Spleen (tissue), 11 donors: Measurements from ENCODE around the gene MARCHF11. TPM values are rescaled to one million over a fixed set of nuclear protein-coding genes. Genes with fewer than 3 reads are reported as not detected.

Experiments
- DNase-seq: peaks from one replicate; pipeline ENCODE4 v3.0.0-alpha.2; 2020
- H3K27ac ChIP-seq, 8 donors: fragments of 200-600 bp; sonication (generic) in 7 of 8; 1 replicate in 4 of 8; 2 replicates in 4 of 8; pipeline versions ENCODE4 v1.5.0 to v1.8.0; 2016 to 2021; ENCODE audit warnings: inconsistent platforms in 4 of 8, mild to moderate bottlenecking in 4 of 8, moderate library complexity in 1 of 8
- H3K27me3 ChIP-seq, 7 donors: fragments of 200-600 bp; sonication (generic) in 6 of 7; replicated peaks in 1 of 7; 1 replicate in 4 of 7; 2 replicates in 3 of 7; pipeline versions ENCODE4 v1.5.0 to v1.8.0; 2016 to 2021; ENCODE audit warnings: inconsistent platforms in 3 of 7, mild to moderate bottlenecking in 1 of 7
- H3K36me3 ChIP-seq, 6 donors: fragments of 200-600 bp; sonication (generic) in 5 of 6; 1 replicate in 4 of 6; 2 replicates in 2 of 6; pipeline versions ENCODE4 v1.5.0 to v1.8.0; 2016 to 2021; ENCODE audit warnings: inconsistent platforms in 2 of 6
- H3K4me1 ChIP-seq, 6 donors: fragments of 200-600 bp; sonication (generic) in 5 of 6; 1 replicate in 3 of 6; 2 replicates in 3 of 6; pipeline versions ENCODE4 v1.5.0 to v1.8.0; 2016 to 2021; ENCODE audit warnings: inconsistent platforms in 3 of 6
- H3K4me3 ChIP-seq, 8 donors: fragments of 200-600 bp; sonication (generic) in 7 of 8; 1 replicate in 4 of 8; 2 replicates in 4 of 8; pipeline versions ENCODE4 v1.5.0 to v1.8.0; 2016 to 2021; ENCODE audit warnings: inconsistent platforms in 4 of 8, mild to moderate bottlenecking in 4 of 8, moderate library complexity in 2 of 8
- H3K9me3 ChIP-seq, 8 donors: fragments of 200-600 bp; sonication (generic) in 7 of 8; 1 replicate in 4 of 8; 2 replicates in 4 of 8; pipeline versions ENCODE4 v1.5.0 to v1.8.0; 2016 to 2021; ENCODE audit warnings: inconsistent platforms in 4 of 8
- POLR2A ChIP-seq, 3 donors: fragments of 450-650 bp; IDR thresholded peaks; one replicate each; pipeline ENCODE4 v1.5.1; 2017; ENCODE audit warnings: antibody characterized with exemption in 3 of 3, mild to moderate bottlenecking in 1 of 3
- POLR2AphosphoS5 ChIP-seq, 3 donors: sonication (generic); formaldehyde crosslinking; IDR thresholded peaks; one replicate each; pipeline ENCODE4 v1.5.1; 2017; ENCODE audit warnings: antibody characterized with exemption in 3 of 3
- WGBS, 5 donors: extraction: QIAGEN DNeasy Blood & Tissue Kit in 3 of 5; methylation state at CpG; one replicate each; pipeline versions ENCODE4 v1.1.5 to v1.1.7; 2013 to 2018; 5-methylcytosine and 5-hydroxymethylcytosine counted together
- intact Hi-C: fragments of 100-400 bp; cut with DNase I; formaldehyde crosslinking; loops from one replicate; pipeline ENCODE4 v1.15.0; 2023; ENCODE audit warnings: low total_unique reads
- polyA plus RNA-seq, 3 donors: library from polyadenylated mRNA; stranded (reverse); fragments of 200-250 nt; gene quantifications; one replicate each; pipeline ENCODE4 v1.2.1, GENCODE V29; 2013
- total RNA-seq, 7 donors: library from RNA; depleted of rRNA in 3 of 7; stranded (reverse); fragments of >200 nt in 3 of 7; fragmentation: NEBNext Ultra II Directional in 4 of 7; extraction: Animal tissue kit (Norgen Biotek cat#: 25700) in 4 of 7; gene quantifications; one replicate each; pipeline versions ENCODE4 v1.1.0 to v1.2.1, GENCODE V29; 2016 to 2021
- TF ChIP-seq, protein P1 (sequence below), 11 experiments: fragments of 200-600 bp in 7 of 11; fragments of 450-650 bp in 4 of 11; sonication (generic) in 4 of 11; IDR thresholded peaks in 8 of 11; conservative IDR thresholded peaks in 3 of 11; 1 replicate in 7 of 11; 2 replicates in 4 of 11; pipeline versions ENCODE4 v1.4.0 to v1.8.0; 2016 to 2021; ENCODE audit warnings: antibody characterized with exemption in 11 of 11, inconsistent platforms in 4 of 11, mild to moderate bottlenecking in 1 of 11
- donor health status: healthy with polysubstance abuse.
- donor health status: DM: no; HTN: no; CAD: no; lungs with moderate emphysema.
- donor health status: DM: no; HTN: no; CAD: no.
- donor health status: Bipolar disorder and iron deficiency.
- donor health status: healthy.
- donor health status: DM: no; HTN: no; CAD: no.
- donor health status: DM: yes; HTN: yes; CAD: no.

MARCHF11 gene
- total and polyA plus RNA-seq, 10 donors = not detected

- TF ChIP-seq POLR2AphosphoS5 (IDR thresholded peaks at IDR 0.05) (no peak), POLR2A (IDR thresholded peaks at IDR 0.05) (no peak)
- TF ChIP-seq, protein P1, sequence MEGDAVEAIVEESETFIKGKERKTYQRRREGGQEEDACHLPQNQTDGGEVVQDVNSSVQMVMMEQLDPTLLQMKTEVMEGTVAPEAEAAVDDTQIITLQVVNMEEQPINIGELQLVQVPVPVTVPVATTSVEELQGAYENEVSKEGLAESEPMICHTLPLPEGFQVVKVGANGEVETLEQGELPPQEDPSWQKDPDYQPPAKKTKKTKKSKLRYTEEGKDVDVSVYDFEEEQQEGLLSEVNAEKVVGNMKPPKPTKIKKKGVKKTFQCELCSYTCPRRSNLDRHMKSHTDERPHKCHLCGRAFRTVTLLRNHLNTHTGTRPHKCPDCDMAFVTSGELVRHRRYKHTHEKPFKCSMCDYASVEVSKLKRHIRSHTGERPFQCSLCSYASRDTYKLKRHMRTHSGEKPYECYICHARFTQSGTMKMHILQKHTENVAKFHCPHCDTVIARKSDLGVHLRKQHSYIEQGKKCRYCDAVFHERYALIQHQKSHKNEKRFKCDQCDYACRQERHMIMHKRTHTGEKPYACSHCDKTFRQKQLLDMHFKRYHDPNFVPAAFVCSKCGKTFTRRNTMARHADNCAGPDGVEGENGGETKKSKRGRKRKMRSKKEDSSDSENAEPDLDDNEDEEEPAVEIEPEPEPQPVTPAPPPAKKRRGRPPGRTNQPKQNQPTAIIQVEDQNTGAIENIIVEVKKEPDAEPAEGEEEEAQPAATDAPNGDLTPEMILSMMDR (IDR thresholded peaks at IDR 0.05 in 8 of 11, conservative IDR thresholded peaks at IDR 0.05 in 3 of 11) = no peak
- WGBS, 5 donors = 73 to 87% (median 80%) methylated on average over 8 of the region's 8 CpGs
- Histone ChIP-seq H3K9me3 (peaks cover 0 to 11% (median 0%) of the 10 kb centered on the region in 8 donors), H3K36me3 (no peaks in the 10 kb centered on the region), H3K4me1 (no peaks in the 10 kb centered on the region), H3K27ac (no peak overlapping the region), H3K27me3 (no peaks in the 10 kb centered on the region), H3K4me3 (no peak overlapping the region)
- intact Hi-C loops = no loop called here
- DNase-seq = no peak
Measured at GRCh38 chr5:16037121-16037845, 142.3 kb downstream of the MARCHF11 start.

DNA sequence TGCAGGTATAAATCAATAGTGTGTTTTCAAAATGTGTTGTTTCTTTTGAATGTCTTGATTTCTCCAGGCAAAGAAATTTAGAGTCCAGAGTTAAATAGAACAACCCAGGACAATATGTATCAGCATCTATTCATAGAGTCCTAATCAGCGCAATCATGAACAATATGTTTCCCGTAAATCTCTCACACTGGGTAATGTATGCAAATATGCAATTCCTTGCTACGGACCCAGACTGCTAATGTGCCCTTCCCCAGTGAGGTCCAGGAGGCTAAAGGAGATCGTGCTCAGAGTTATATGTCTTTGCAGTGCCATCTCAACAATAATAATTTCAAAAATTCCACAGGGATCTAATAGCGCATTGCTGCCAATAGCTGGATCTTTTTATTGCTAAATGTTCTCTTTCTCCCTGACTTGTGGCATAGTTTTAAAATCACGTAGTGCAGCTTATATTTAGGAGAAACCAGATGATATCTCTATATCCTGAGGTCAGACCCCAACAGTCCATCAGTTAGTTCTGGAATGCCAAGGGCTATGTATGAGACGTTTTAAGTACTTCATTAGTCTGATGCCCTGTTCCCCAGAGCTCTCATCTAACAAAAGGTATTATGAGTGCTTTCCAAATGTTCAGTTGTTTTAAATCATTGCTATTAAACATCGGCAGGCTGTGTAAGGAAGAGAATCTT lies 145.1 kb downstream of the MARCHF11 start:
- TF ChIP-seq, protein P1 (IDR thresholded peaks at IDR 0.05 in 8 of 11, conservative IDR thresholded peaks at IDR 0.05 in 3 of 11) = no peak
- TF ChIP-seq POLR2AphosphoS5 (IDR thresholded peaks at IDR 0.05) (no peak), POLR2A (IDR thresholded peaks at IDR 0.05) (no peak)
- WGBS, 5 donors = 76 to 81% (median 78%) methylated on average over 8 of the region's 8 CpGs
- Histone ChIP-seq H3K9me3 (peaks cover 0 to 5% (median 0%) of the 10 kb centered on the region in 8 donors), H3K27me3 (no peaks in the 10 kb centered on the region), H3K4me3 (no peak overlapping the region), H3K27ac (no peak overlapping the region), H3K4me1 (no peaks in the 10 kb centered on the region), H3K36me3 (no peaks in the 10 kb centered on the region)
- no peak for DNase-seq
- intact Hi-C loops = no loop called here

DNA sequence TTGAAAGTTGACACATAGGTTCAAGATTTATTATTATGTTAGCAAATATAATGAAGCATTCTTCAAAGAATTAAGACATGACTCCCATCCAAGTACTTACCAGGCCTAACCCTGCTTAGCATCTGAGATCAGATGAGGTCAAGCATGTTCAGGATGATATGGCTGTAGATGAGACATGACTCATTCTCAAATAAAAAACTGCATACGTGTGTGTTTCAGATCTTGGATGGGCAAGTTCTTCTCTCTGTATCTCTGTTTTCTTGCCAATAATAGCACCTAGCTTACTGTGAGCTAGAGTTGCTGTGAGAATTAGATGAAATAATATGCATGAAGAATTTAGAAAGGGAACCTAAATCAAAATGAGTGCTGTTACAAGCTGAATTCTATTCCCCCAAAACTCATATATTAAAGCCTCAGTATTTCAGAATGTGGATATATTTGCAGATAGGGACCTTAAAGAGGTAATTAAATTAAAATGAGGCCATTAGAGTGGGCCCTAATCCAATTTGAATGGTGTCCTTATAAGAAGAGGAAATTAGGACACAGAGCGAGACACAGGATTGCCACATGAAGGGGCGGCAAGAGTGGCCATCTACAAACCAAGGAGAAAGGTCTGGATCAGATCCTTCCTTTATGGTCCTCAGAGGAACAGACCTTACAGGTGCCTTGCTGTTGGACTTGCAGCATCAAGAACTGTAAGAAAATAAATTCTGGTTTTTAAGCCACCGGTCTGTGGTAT lies 146.2 kb downstream of the MARCHF11 start:
- Histone ChIP-seq H3K36me3 (no peaks in the 10 kb centered on the region), H3K4me1 (no peaks in the 10 kb centered on the region), H3K9me3 (peaks cover 0 to 11% (median 0%) of the 10 kb centered on the region in 8 donors), H3K27ac (no peak overlapping the region), H3K27me3 (no peaks in the 10 kb centered on the region), H3K4me3 (no peak overlapping the region)
- TF ChIP-seq POLR2AphosphoS5 (IDR thresholded peaks at IDR 0.05) (no peak), POLR2A (IDR thresholded peaks at IDR 0.05) (no peak)
- WGBS, 5 donors = 88 to 93% (median 90%) methylated on average over 4 of the region's 4 CpGs
- no peak for DNase-seq
- intact Hi-C loops = no loop called here

- Histone ChIP-seq H3K9me3 (peaks cover 0 to 21% (median 0%) of the 10 kb centered on the region in 8 donors), H3K36me3 (no peaks in the 10 kb centered on the region), H3K27ac (no peak overlapping the region), H3K27me3 (no peaks in the 10 kb centered on the region), H3K4me3 (no peak overlapping the region), H3K4me1 (no peaks in the 10 kb centered on the region)
- 73 to 87% (median 79%) methylated on average over 2 to 3 of the region's 3 CpGs for WGBS, 5 donors
- DNase-seq = no peak
- intact Hi-C loops = no loop called here
- TF ChIP-seq POLR2AphosphoS5 (IDR thresholded peaks at IDR 0.05) = no peak
- TF ChIP-seq, protein P1 (IDR thresholded peaks at IDR 0.05 in 8 of 11, conservative IDR thresholded peaks at IDR 0.05 in 3 of 11) = no peak
- TF ChIP-seq POLR2A (IDR thresholded peaks at IDR 0.05) = no peak
Measured at GRCh38 chr5:16028708-16029107, 150.9 kb downstream of the MARCHF11 start.
